HFFc6 (cell line): ENCODE measurements around the gene CBX5. TPM values are rescaled to one million over a fixed set of nuclear protein-coding genes. Genes with fewer than 3 reads are reported as not detected.

Experiments used
- DNase-seq: peaks from one replicate; pipeline ENCODE4 v3.0.0-alpha.2; 2018
- H3K27ac Mint-ChIP-seq: 2 replicates; pipeline ENCODE4 v1.8.0; 2020; ENCODE audit warnings: mild to moderate bottlenecking, mixed read lengths
- H3K27me3 Mint-ChIP-seq: 2 replicates; pipeline ENCODE4 v1.8.0; 2021; ENCODE audit warnings: mild to moderate bottlenecking, moderate library complexity, mixed read lengths; ENCODE audit not compliant: insufficient read depth
- H3K36me3 Mint-ChIP-seq: 2 replicates; pipeline ENCODE4 v1.8.0; 2021; ENCODE audit warnings: low read depth, mixed read lengths
- H3K4me1 Mint-ChIP-seq: 2 replicates; pipeline ENCODE4 v1.8.0; 2020; ENCODE audit warnings: low read depth, mixed read lengths
- H3K4me3 Mint-ChIP-seq: 2 replicates; pipeline ENCODE4 v1.8.0; 2020; ENCODE audit warnings: mild to moderate bottlenecking, moderate library complexity, mixed read lengths
- H3K9me3 Mint-ChIP-seq: 2 replicates; pipeline ENCODE4 v1.8.0; 2020; ENCODE audit warnings: mild to moderate bottlenecking, mixed read lengths
- total RNA-seq, 6 experiments: library from RNA; stranded (reverse); fragmentation: NEBNext Ultra II Directional; extraction: Animal tissue kit (Norgen Biotek cat#: 25700); gene quantifications; 2 replicates in 1 of 6; 3 replicates in 5 of 6; pipeline ENCODE4 v1.2.3, GENCODE V29; 2021
- TF ChIP-seq, protein P1 (sequence below): fragments of 200-600 bp; sonication (generic); IDR thresholded peaks from 2 replicates; pipeline ENCODE4 v1.5.0; 2021; ENCODE audit warnings: antibody characterized with exemption, mild to moderate bottlenecking

CBX5 gene
- total RNA-seq, 6 experiments from 2014 or later = 76.8 to 128 (median 117) TPM

DNA sequence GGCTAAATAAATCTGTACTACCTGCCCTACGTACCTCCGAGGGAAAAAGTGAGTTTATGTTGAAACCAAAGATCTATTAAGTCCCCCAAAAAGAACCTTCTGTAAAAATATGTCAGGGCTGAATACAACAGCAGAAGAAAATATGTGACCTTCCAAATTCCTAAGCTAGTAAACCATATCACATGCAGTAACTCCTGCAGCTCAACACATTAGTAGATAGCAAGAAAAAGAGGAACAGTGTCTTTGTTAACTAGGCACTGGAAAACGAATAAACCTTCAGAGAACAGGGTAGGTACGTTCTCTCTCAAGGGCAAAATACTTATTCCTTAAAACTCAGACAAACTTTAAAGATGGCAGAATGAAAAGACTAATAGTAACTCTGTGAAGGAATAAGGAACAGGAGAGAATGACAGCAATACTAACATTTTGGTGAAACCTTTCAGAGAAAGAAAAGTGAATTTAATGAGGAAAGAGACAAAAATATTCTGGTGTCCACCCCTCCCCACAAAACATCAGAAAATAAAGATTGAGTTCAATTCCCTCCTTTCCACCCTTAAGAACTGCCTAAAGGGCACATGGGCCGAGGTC, 18.0 kb downstream of the CBX5 start:
- Mint-ChIP-seq H3K36me3 (peaks cover 15% of the 10 kb centered on the region), H3K4me1 (peaks cover 63% of the 10 kb centered on the region), H3K9me3 (no peaks in the 10 kb centered on the region), H3K27me3 (no peaks in the 10 kb centered on the region), H3K27ac (peak overlapping the region; percentile 86), H3K4me3 (peak overlapping the region; percentile 56)
- no peak for DNase-seq
- TF ChIP-seq, protein P1, sequence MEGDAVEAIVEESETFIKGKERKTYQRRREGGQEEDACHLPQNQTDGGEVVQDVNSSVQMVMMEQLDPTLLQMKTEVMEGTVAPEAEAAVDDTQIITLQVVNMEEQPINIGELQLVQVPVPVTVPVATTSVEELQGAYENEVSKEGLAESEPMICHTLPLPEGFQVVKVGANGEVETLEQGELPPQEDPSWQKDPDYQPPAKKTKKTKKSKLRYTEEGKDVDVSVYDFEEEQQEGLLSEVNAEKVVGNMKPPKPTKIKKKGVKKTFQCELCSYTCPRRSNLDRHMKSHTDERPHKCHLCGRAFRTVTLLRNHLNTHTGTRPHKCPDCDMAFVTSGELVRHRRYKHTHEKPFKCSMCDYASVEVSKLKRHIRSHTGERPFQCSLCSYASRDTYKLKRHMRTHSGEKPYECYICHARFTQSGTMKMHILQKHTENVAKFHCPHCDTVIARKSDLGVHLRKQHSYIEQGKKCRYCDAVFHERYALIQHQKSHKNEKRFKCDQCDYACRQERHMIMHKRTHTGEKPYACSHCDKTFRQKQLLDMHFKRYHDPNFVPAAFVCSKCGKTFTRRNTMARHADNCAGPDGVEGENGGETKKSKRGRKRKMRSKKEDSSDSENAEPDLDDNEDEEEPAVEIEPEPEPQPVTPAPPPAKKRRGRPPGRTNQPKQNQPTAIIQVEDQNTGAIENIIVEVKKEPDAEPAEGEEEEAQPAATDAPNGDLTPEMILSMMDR = no peak

DNA sequence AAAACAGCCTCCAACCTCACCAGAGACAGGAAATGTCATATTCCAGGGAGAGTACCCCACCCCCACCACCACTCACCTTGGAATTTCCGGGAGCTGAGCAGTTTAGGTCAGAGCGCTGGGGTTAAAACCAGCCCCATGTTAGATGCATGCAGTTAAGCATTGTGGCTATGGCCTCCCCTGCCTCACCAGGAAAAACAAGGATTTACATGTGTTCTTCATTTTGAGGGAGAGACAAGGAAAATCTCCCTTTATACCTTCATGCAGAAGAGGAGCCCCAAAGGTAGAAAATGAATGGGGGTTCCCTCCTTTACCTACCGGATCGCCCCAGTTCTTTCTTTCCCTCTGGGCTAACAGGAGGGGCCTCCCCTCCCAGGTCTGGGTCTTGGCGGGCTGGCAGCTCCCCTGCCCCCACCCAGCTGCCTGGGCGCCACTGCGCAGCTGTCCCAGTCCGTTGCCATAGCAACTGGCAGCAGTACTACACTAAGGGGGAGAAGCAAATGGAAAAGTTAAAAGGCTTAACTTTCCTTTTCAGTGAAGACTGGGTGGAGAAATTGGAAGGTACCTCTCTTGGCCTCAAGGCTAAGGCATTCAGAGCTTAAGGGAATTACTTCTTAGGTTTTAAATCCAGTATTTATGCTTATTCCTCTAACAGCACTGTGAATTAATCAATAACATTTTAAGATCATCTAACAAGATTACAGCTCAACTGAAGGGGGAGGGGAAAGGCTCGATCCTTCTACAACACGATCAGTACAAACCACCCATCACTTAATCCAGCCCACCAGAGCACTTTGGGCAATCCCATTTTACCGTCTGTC, 20.5 kb downstream of the CBX5 start:
- Mint-ChIP-seq H3K36me3 (peaks cover 20% of the 10 kb centered on the region), H3K27ac (peak overlapping the region; percentile 97), H3K4me3 (peak overlapping the region; percentile 88), H3K27me3 (no peaks in the 10 kb centered on the region; the same call in 1 of the 2 replicates), H3K9me3 (no peaks in the 10 kb centered on the region), H3K4me1 (peaks cover 59% of the 10 kb centered on the region)
- DNase-seq = peak; percentile 84
- TF ChIP-seq, protein P1 = no peak

DNA sequence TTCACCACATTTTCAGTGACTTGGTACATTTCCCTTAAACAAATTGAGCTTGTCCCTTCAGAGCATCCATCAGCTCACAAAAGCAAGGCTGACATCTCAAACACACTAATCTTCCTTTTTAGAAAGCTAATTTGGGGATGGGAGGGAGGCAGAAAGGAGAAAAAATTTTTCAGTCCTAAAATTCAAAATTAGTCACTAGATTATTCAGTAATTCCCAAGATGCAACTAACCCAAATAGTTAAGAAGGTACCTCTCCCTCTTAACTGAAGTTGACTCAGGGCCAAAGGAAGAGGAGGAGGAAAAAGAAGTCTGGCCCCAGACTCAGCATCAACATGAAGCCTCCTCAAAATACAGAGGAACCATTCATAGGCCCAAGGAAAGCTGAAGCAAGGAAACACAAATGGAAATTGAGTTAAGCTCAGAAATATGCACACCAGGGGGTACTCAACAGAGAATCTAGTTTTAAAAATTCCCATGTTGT, 21.7 kb downstream of the CBX5 start:
- Mint-ChIP-seq H3K27me3 (no peaks in the 10 kb centered on the region; the same call in 1 of the 2 replicates), H3K9me3 (no peaks in the 10 kb centered on the region), H3K27ac (peak overlapping the region; percentile 97), H3K4me3 (peak overlapping the region; percentile 88), H3K36me3 (peaks cover 23% of the 10 kb centered on the region), H3K4me1 (peaks cover 59% of the 10 kb centered on the region)
- peak; percentile 36 for DNase-seq
- TF ChIP-seq, protein P1 = no peak

DNA sequence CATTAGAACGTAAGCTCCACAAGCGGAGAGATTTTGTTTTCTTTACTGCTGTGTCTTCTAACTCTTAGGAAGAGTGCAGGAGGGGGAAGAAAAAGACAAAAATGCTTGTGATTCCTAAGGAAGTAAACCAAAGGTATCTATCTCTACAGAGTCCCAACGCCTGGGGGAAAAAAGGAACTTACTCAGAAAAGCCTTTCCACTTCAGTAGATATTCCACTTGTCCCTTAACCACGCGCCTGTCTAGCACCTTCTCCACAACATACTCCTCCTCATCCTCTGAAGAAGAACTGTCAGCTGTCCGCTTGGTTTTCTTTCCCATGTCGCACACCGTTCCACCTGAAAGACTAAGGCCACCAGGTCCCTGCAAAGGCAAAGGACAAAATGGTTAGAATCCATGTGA, 22.6 kb downstream of the CBX5 start:
- peak overlapping the region; percentile 97 for H3K27ac Mint-ChIP-seq
- no peak for DNase-seq
- no peaks in the 10 kb centered on the region for H3K9me3 Mint-ChIP-seq
- H3K4me3 Mint-ChIP-seq = peak overlapping the region; percentile 62
- H3K4me1 Mint-ChIP-seq = peaks cover 59% of the 10 kb centered on the region
- H3K36me3 Mint-ChIP-seq = peaks cover 23% of the 10 kb centered on the region
- H3K27me3 Mint-ChIP-seq = no peaks in the 10 kb centered on the region; the same call in 1 of the 2 replicates
- TF ChIP-seq, protein P1 = no peak

DNA sequence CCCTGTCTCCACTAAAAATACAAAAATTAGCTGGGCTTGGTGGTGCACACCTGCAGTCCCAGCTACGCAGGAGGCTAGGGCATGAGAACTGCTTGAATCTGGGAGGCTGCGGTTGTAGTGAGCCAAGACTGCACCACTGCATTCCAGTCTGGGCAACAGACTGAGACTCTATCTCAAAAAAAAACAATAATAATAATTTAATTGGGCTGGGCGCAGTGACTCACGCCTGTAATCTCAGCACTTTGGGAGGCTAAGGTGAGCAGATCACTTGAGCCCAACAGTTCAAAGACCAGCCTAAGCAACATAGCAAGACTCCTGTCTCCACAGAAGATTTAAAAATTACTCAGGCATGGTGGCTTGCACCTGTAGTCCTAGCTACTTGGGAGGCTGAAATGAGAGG, 26.7 kb downstream of the CBX5 start:
- Mint-ChIP-seq H3K36me3 (peaks cover 28% of the 10 kb centered on the region), H3K4me1 (peaks cover 32% of the 10 kb centered on the region), H3K9me3 (no peaks in the 10 kb centered on the region), H3K27ac (no peak overlapping the region), H3K27me3 (peaks cover 2% of the 10 kb centered on the region; the same call in 1 of the 2 replicates), H3K4me3 (no peak overlapping the region)
- TF ChIP-seq, protein P1 = no peak
- DNase-seq = no peak
